Heart right ventricle (tissue), 16 donors: ENCODE measurements around the gene ZNF341. TPM values are rescaled to one million over a fixed set of nuclear protein-coding genes. Genes with fewer than 3 reads are reported as not detected.

Source experiments
- ATAC-seq, 8 donors: fragments of 200-7000 bp; cut with Tn5 transposase; one replicate each; pipeline ENCODE4 v1.9.1; 2020; ENCODE audit warnings: mild to moderate bottlenecking in 8 of 8, moderate library complexity in 8 of 8, moderate number of reproducible peaks in 1 of 8
- DNase-seq, 2 donors: peaks; one replicate each; pipeline ENCODE4 v3.0.0-alpha.2; 2020
- H3K27ac ChIP-seq, 10 donors: fragments of 200-600 bp; sonication (generic) in 2 of 10; one replicate each; pipeline versions ENCODE4 v1.5.0 to v1.8.0; 2020 to 2022; ENCODE audit warnings: mild to moderate bottlenecking in 3 of 10
- H3K27me3 ChIP-seq, 7 donors: fragments of 200-600 bp; one replicate each; pipeline ENCODE4 v1.8.0; 2021 to 2022; ENCODE audit warnings: mild to moderate bottlenecking in 2 of 7
- H3K36me3 ChIP-seq, 9 donors: fragments of 200-600 bp; sonication (generic) in 1 of 9; one replicate each; pipeline versions ENCODE4 v1.5.0 to v1.8.0; 2020 to 2022; ENCODE audit warnings: mild to moderate bottlenecking in 2 of 9
- H3K4me1 ChIP-seq, 9 donors: fragments of 200-600 bp; sonication (generic) in 1 of 9; one replicate each; pipeline versions ENCODE4 v1.5.0 to v1.8.0; 2020 to 2022; ENCODE audit warnings: mild to moderate bottlenecking in 4 of 9
- H3K4me3 ChIP-seq, 10 donors: fragments of 200-600 bp; sonication (generic) in 2 of 10; one replicate each; pipeline versions ENCODE4 v1.5.0 to v1.8.0; 2020 to 2022; ENCODE audit warnings: mild to moderate bottlenecking in 7 of 10, moderate library complexity in 2 of 10
- H3K9me3 ChIP-seq, 11 donors: fragments of 200-600 bp in 10 of 11; sonication (generic) in 2 of 11; one replicate each; pipeline versions ENCODE4 v1.5.0 to v1.8.0; 2013 to 2022; ENCODE audit warnings: mild to moderate bottlenecking in 2 of 11, control low read depth in 1 of 11, moderate library complexity in 1 of 11
- WGBS, 2 donors: extraction: QIAGEN DNeasy Blood & Tissue Kit; methylation state at CpG; one replicate each; pipeline ENCODE4 v1.1.7; 2013; ENCODE audit warnings: inconsistent platforms in 1 of 2; 5-methylcytosine and 5-hydroxymethylcytosine counted together
- intact Hi-C, 10 donors: fragments of 100-400 bp; cut with DNase I; formaldehyde crosslinking; loops; one replicate each; pipeline versions ENCODE4 v1.11.1 to v1.14.2; 2022
- polyA plus RNA-seq, 2 donors: library from polyadenylated mRNA; stranded (reverse); fragments of 200-250 nt; gene quantifications; one replicate each; pipeline ENCODE4 v1.2.3, GENCODE V29; 2013
- total RNA-seq, 10 donors: library from RNA; stranded (reverse); fragmentation: NEBNext Ultra II Directional in 3 of 10; extraction: Animal tissue kit (Norgen Biotek cat#: 25700) in 3 of 10; gene quantifications; one replicate each; pipeline versions ENCODE4 v1.2.1 to v1.2.4, GENCODE V29; 2021 to 2023
- TF ChIP-seq, protein P1 (sequence below), 9 donors: fragments of 200-600 bp; sonication (generic) in 2 of 9; IDR thresholded peaks; one replicate each; pipeline versions ENCODE4 v1.5.0 to v1.8.0; 2021 to 2022; ENCODE audit warnings: antibody characterized with exemption in 9 of 9, mild to moderate bottlenecking in 5 of 9, moderate library complexity in 1 of 9
- donor health status: Arrhythmogenic right ventricular cardiomyopathy.
- donor health status: ischemic (EF 13 %, LVEDD 7.1; RV severe dilation, severe dysfunction).
- donor health status: healthy with polysubstance abuse.
- donor health status: DM: no; HTN: yes; CAD: no.
- donor health status: DM: no; HTN: no; CAD: no.
- donor health status: ischemic (EF 25% LVEDD 6.9; RV normal size, moderate dysfunction).
- donor health status: ischemic (EF 25% LVEDD 5.7; RV mildly dilated, moderate dysfunction).
- donor health status: healthy.
- donor health status: DM: yes; HTN: yes; CAD: no.
- donor health status: Ischemic cardiomyopathy.
- donor health status: ischemic (EF 35%, LVEDD 5.7; RV mildly dilated, moderate dysfunction).
- donor health status: nonischemic (EF 11% LVEDD 7.7; RV severe dilation, severe dysfunction).
- donor health status: DM: yes; HTN: yes; CAD: no.
- donor health status: PGD.
- donor health status: ischemic (EF 29% LVEDD 5.4; RV normal size, mild dysfunction).
- donor health status: nonischemic (EF 23%, LVEDD 6.1; RV moderate dilation, normal function).

ZNF341 gene
- total and polyA plus RNA-seq, 12 donors = 0.85 to 3.7 (median 1.7) TPM

DNA sequence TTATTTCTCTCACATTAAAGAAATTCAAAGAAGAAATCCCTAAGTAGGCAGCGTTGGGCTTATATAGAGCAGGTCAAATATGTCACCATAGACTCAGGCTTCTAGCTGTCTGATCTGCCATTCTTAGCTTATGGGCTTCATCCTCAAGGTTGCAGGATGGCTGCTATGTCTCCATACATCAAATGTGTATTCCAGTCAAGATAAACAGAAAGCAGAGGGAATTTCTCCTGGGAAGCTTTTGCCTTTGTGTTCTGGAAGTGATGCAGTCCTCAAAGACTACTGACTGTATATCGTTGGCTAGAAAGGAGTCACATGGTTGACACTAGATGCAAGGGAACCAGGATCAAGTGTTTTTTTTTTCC lies 36.0 kb downstream of the ZNF341 start:
- WGBS, 2 donors = 95 to 98% methylated on average over 2 of the region's 2 CpGs
- ATAC-seq = no peak
- intact Hi-C loops = no loop called here

DNA sequence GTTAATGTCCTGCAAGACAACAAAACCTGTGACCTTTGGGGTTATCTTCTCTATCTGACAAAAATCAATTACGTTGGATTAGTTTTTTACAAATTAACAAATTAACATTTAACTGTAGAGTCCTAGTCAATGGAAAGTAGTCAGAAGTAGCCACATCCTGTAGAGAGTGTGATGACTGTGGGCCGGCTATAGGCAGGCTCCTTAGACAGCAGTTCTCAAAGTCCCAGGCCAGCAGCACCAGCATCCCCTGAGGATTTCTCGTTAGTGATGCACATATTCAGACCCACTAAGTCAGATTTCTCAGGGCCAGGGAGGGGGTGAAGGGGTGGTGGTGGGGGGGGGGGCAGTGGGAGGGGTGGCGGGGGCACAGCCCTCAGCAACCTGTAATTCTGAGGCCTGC lies 37.2 kb downstream of the ZNF341 start:
- 88 to 90% methylated on average over 4 of the region's 4 CpGs for WGBS, 2 donors
- H3K27me3 ChIP-seq = no peaks in the 10 kb centered on the region
- H3K4me1 ChIP-seq = peaks cover 0 to 6% (median 0%) of the 10 kb centered on the region in 9 donors
- ATAC-seq = no peak
- H3K27ac ChIP-seq = no peak overlapping the region
- TF ChIP-seq, protein P1, sequence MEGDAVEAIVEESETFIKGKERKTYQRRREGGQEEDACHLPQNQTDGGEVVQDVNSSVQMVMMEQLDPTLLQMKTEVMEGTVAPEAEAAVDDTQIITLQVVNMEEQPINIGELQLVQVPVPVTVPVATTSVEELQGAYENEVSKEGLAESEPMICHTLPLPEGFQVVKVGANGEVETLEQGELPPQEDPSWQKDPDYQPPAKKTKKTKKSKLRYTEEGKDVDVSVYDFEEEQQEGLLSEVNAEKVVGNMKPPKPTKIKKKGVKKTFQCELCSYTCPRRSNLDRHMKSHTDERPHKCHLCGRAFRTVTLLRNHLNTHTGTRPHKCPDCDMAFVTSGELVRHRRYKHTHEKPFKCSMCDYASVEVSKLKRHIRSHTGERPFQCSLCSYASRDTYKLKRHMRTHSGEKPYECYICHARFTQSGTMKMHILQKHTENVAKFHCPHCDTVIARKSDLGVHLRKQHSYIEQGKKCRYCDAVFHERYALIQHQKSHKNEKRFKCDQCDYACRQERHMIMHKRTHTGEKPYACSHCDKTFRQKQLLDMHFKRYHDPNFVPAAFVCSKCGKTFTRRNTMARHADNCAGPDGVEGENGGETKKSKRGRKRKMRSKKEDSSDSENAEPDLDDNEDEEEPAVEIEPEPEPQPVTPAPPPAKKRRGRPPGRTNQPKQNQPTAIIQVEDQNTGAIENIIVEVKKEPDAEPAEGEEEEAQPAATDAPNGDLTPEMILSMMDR (IDR thresholded peaks at IDR 0.05) = no peak
- intact Hi-C loops = no loop called here
- peaks cover 0 to 56% (median 10%) of the 10 kb centered on the region in 9 donors for H3K36me3 ChIP-seq
- H3K4me3 ChIP-seq = no peak overlapping the region
- no peaks in the 10 kb centered on the region for H3K9me3 ChIP-seq
- DNase-seq = no peak

More for the DNA sequence above, 36.0 kb downstream of the ZNF341 start:
- no peaks in the 10 kb centered on the region for H3K9me3 ChIP-seq
- TF ChIP-seq, protein P1 (IDR thresholded peaks at IDR 0.05) = no peak
- no peak overlapping the region for H3K4me3 ChIP-seq
- no peak overlapping the region for H3K27ac ChIP-seq
- DNase-seq = no peak
- H3K4me1 ChIP-seq = peaks cover 0 to 3% (median 0%) of the 10 kb centered on the region in 9 donors
- H3K36me3 ChIP-seq = peaks cover 0 to 60% (median 10%) of the 10 kb centered on the region in 9 donors
- no peaks in the 10 kb centered on the region for H3K27me3 ChIP-seq

DNA sequence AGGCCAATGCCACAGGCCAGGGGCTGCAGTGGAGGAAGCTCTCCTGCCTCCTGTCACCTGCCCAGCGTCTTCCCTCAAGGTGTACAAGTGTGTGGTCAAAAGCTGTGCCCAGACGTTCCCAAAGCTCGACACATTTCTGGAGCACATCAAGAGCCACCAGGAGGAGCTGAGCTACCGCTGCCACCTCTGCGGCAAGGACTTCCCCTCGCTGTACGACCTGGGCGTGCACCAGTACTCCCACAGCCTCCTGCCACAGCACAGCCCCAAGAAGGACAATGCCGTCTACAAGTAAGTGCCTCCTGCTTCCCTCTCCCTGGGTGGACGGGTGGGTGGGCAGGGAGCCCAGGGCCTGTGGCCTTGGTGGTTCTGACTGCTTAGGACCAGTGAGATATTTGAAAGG lies 38.2 kb downstream of the ZNF341 start:
- Histone ChIP-seq H3K4me3 (no peak overlapping the region), H3K9me3 (no peaks in the 10 kb centered on the region), H3K36me3 (peaks cover 0 to 56% (median 10%) of the 10 kb centered on the region in 9 donors), H3K27me3 (no peaks in the 10 kb centered on the region), H3K27ac (no peak overlapping the region), H3K4me1 (peaks cover 0 to 9% (median 0%) of the 10 kb centered on the region in 9 donors)
- TF ChIP-seq, protein P1 (IDR thresholded peaks at IDR 0.05) = peak in 6 of 9 donors; percentile 29 to 58 (median 36)
- ATAC-seq (peak in 7 of 8 donors; percentile 25 to 84 (median 67)), DNase-seq (peak; percentile 24 to 27)
- intact Hi-C loops = no loop called here
- 67 to 69% methylated on average over 10 of the region's 10 CpGs for WGBS, 2 donors

DNA sequence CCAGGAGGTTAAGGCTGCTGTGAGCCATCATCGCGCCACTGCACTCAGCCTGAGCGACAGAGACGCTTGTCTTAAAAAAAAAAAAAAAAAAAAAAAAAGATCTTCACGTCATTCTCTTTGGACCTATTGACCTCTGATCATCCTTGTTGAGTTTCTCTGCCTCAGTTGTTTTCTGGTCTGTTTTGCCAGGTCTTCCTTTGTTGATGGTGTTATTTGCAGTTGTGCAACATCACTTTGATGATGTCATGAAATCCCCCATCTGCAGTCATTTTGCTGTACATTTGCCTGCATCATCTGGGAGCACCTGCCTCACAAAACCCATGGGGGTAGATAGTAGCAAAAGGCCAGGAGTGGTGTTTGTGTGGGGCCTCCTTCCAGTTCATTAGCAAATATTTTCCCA lies 40.1 kb downstream of the ZNF341 start:
- intact Hi-C loops = no loop called here
- 94 to 96% methylated on average over 5 of the region's 5 CpGs for WGBS, 2 donors
- Histone ChIP-seq H3K36me3 (peaks cover 0 to 45% (median 10%) of the 10 kb centered on the region in 9 donors), H3K4me3 (no peak overlapping the region), H3K4me1 (peaks cover 0 to 9% (median 0%) of the 10 kb centered on the region in 9 donors), H3K27me3 (no peaks in the 10 kb centered on the region), H3K27ac (no peak overlapping the region), H3K9me3 (no peaks in the 10 kb centered on the region)
- DNase-seq (no peak), ATAC-seq (no peak)
- TF ChIP-seq, protein P1 (IDR thresholded peaks at IDR 0.05) = no peak
